ENCODE results near the gene ARR3. TPM values are rescaled to one million over a fixed set of nuclear protein-coding genes. Genes with fewer than 3 reads are reported as not detected.

ARR3 gene
- total RNA-seq, 1 experiment from 2014 or later, result not detected

DNA sequence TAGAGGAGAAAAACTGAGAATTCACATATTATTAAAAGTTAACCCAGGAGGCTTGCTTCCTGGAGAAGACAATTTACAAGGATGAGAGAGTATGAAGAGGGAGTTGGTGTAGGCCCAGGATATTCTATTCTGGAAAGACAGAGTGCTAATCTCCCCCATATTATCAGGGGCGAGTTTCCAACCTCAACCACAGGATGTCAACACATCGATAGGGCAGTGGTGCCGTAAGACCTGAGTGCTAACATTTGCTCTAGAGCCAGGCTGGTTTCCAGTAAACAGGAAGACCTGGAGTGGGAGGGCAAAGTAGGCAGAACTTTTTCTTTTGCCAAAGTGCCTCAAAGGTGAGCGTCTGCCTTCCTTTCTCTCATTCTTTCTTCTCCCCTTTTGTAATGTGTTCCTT, 36.5 kb upstream of the ARR3 start (continued):
- TF ChIP-seq, protein P1, sequence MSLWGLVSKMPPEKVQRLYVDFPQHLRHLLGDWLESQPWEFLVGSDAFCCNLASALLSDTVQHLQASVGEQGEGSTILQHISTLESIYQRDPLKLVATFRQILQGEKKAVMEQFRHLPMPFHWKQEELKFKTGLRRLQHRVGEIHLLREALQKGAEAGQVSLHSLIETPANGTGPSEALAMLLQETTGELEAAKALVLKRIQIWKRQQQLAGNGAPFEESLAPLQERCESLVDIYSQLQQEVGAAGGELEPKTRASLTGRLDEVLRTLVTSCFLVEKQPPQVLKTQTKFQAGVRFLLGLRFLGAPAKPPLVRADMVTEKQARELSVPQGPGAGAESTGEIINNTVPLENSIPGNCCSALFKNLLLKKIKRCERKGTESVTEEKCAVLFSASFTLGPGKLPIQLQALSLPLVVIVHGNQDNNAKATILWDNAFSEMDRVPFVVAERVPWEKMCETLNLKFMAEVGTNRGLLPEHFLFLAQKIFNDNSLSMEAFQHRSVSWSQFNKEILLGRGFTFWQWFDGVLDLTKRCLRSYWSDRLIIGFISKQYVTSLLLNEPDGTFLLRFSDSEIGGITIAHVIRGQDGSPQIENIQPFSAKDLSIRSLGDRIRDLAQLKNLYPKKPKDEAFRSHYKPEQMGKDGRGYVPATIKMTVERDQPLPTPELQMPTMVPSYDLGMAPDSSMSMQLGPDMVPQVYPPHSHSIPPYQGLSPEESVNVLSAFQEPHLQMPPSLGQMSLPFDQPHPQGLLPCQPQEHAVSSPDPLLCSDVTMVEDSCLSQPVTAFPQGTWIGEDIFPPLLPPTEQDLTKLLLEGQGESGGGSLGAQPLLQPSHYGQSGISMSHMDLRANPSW (CRISPR knock-in tag; conservative IDR thresholded peaks at IDR 0.05; ENCODE audit: low read depth), result no peak
- TF ChIP-seq NR3C1 (CRISPR knock-in tag; conservative IDR thresholded peaks at IDR 0.05; ENCODE audit: low read depth) (no peak), EMX1 (CRISPR knock-in tag; IDR thresholded peaks at IDR 0.05) (no peak), ZNF396 (CRISPR knock-in tag; IDR thresholded peaks at IDR 0.05; ENCODE audit: borderline replicate concordance) (no peak)
- TF ChIP-seq, protein P2, sequence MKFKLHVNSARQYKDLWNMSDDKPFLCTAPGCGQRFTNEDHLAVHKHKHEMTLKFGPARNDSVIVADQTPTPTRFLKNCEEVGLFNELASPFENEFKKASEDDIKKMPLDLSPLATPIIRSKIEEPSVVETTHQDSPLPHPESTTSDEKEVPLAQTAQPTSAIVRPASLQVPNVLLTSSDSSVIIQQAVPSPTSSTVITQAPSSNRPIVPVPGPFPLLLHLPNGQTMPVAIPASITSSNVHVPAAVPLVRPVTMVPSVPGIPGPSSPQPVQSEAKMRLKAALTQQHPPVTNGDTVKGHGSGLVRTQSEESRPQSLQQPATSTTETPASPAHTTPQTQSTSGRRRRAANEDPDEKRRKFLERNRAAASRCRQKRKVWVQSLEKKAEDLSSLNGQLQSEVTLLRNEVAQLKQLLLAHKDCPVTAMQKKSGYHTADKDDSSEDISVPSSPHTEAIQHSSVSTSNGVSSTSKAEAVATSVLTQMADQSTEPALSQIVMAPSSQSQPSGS (CRISPR knock-in tag; IDR thresholded peaks at IDR 0.05; ENCODE audit: borderline replicate concordance, low read depth), result no peak
- TF ChIP-seq, protein P3, sequence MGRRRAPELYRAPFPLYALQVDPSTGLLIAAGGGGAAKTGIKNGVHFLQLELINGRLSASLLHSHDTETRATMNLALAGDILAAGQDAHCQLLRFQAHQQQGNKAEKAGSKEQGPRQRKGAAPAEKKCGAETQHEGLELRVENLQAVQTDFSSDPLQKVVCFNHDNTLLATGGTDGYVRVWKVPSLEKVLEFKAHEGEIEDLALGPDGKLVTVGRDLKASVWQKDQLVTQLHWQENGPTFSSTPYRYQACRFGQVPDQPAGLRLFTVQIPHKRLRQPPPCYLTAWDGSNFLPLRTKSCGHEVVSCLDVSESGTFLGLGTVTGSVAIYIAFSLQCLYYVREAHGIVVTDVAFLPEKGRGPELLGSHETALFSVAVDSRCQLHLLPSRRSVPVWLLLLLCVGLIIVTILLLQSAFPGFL (CRISPR knock-in tag; IDR thresholded peaks at IDR 0.05; ENCODE audit: borderline replicate concordance), result no peak
- TF ChIP-seq, protein P4, sequence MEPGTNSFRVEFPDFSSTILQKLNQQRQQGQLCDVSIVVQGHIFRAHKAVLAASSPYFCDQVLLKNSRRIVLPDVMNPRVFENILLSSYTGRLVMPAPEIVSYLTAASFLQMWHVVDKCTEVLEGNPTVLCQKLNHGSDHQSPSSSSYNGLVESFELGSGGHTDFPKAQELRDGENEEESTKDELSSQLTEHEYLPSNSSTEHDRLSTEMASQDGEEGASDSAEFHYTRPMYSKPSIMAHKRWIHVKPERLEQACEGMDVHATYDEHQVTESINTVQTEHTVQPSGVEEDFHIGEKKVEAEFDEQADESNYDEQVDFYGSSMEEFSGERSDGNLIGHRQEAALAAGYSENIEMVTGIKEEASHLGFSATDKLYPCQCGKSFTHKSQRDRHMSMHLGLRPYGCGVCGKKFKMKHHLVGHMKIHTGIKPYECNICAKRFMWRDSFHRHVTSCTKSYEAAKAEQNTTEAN (CRISPR knock-in tag; IDR thresholded peaks at IDR 0.05), result no peak
- TF ChIP-seq, protein P5, sequence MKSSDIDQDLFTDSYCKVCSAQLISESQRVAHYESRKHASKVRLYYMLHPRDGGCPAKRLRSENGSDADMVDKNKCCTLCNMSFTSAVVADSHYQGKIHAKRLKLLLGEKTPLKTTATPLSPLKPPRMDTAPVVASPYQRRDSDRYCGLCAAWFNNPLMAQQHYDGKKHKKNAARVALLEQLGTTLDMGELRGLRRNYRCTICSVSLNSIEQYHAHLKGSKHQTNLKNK (CRISPR knock-in tag; IDR thresholded peaks at IDR 0.05), result no peak

DNA sequence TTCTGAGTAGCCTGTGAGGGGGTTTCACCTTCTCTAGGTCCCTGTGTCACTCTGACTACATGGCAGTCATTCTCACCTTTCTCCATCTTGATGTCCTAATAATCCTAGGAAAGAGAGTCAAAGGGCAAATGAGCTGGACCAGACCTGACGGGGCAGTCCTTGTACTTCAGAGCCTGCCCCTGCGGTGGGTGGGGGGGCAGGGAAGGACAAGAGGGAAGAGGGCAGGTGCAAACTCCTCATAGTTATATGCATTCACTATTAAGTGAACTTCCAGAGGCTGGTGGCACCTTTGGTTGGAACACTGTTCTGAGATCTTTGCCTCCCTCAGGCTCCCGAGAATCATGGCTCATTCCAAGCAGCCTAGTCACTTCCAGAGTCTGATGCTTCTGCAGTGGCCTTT, 33.8 kb upstream of the ARR3 start, which contains the start of gene AWAT1:
TSS of gene AWAT1 (plus strand) at position 301 of the 400 bp plus-strand sequence. CDS start at position 342, 41 bp downstream.
- Mint-ChIP-seq H3K4me1 (peaks cover 2% of the 10 kb centered on the region; the same call in 1 of the 2 replicates), H3K27me3 (ENCODE audit: low read depth) (no peaks in the 10 kb centered on the region; the same call in 1 of the 2 replicates), H3K27ac (no peak within 1 kb of the TSS), H3K36me3 (no peaks in the 10 kb centered on the region), H3K9me3 (no peaks in the 10 kb centered on the region), H3K4me3 (no peak within 1 kb of the TSS)
- CTCF ChIA-PET, result no interaction called here
- ATAC-seq (no peak), DNase-seq (ENCODE audit: low spot score) (no peak)
- no peak for TF ChIP-seq SOX15 (CRISPR knock-in tag; IDR thresholded peaks at IDR 0.05)
- no peak for TF ChIP-seq CREM (CRISPR knock-in tag; IDR thresholded peaks at IDR 0.05)
- TF ChIP-seq, protein P6, sequence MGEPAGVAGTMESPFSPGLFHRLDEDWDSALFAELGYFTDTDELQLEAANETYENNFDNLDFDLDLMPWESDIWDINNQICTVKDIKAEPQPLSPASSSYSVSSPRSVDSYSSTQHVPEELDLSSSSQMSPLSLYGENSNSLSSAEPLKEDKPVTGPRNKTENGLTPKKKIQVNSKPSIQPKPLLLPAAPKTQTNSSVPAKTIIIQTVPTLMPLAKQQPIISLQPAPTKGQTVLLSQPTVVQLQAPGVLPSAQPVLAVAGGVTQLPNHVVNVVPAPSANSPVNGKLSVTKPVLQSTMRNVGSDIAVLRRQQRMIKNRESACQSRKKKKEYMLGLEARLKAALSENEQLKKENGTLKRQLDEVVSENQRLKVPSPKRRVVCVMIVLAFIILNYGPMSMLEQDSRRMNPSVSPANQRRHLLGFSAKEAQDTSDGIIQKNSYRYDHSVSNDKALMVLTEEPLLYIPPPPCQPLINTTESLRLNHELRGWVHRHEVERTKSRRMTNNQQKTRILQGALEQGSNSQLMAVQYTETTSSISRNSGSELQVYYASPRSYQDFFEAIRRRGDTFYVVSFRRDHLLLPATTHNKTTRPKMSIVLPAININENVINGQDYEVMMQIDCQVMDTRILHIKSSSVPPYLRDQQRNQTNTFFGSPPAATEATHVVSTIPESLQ (CRISPR knock-in tag; IDR thresholded peaks at IDR 0.05), result no peak
- no peak for TF ChIP-seq ZNF396 (CRISPR knock-in tag; IDR thresholded peaks at IDR 0.05; ENCODE audit: borderline replicate concordance)
- TF ChIP-seq RORB (CRISPR knock-in tag; IDR thresholded peaks at IDR 0.05), result no peak
- no peak for TF ChIP-seq ZNF121 (CRISPR knock-in tag; IDR thresholded peaks at IDR 0.05)
- TF ChIP-seq HMGA2 (CRISPR knock-in tag; IDR thresholded peaks at IDR 0.05), result no peak
- no peak for TF ChIP-seq TP53 (CRISPR knock-in tag; IDR thresholded peaks at IDR 0.05)
- no peak for TF ChIP-seq SMAD4 (CRISPR knock-in tag; IDR thresholded peaks at IDR 0.05)
- TF ChIP-seq, protein P7, sequence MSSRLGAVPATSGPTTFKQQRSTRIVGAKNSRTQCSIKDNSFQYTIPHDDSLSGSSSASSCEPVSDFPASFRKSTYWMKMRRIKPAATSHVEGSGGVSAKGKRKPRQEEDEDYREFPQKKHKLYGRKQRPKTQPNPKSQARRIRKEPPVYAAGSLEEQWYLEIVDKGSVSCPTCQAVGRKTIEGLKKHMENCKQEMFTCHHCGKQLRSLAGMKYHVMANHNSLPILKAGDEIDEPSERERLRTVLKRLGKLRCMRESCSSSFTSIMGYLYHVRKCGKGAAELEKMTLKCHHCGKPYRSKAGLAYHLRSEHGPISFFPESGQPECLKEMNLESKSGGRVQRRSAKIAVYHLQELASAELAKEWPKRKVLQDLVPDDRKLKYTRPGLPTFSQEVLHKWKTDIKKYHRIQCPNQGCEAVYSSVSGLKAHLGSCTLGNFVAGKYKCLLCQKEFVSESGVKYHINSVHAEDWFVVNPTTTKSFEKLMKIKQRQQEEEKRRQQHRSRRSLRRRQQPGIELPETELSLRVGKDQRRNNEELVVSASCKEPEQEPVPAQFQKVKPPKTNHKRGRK (CRISPR knock-in tag; IDR thresholded peaks at IDR 0.05; ENCODE audit: borderline replicate concordance), result no peak
- TF ChIP-seq ZNF416 (CRISPR knock-in tag; IDR thresholded peaks at IDR 0.05), result no peak
- TF ChIP-seq, protein P8, sequence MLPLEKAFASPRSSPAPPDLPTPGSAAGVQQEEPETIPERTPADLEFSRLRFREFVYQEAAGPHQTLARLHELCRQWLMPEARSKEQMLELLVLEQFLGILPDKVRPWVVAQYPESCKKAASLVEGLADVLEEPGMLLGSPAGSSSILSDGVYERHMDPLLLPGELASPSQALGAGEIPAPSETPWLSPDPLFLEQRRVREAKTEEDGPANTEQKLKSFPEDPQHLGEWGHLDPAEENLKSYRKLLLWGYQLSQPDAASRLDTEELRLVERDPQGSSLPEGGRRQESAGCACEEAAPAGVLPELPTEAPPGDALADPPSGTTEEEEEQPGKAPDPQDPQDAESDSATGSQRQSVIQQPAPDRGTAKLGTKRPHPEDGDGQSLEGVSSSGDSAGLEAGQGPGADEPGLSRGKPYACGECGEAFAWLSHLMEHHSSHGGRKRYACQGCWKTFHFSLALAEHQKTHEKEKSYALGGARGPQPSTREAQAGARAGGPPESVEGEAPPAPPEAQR (CRISPR knock-in tag; IDR thresholded peaks at IDR 0.05), result no peak
- TF ChIP-seq, protein P2 (CRISPR knock-in tag; IDR thresholded peaks at IDR 0.05; ENCODE audit: borderline replicate concordance, low read depth), result no peak
- no peak for TF ChIP-seq TCF7 (CRISPR knock-in tag; IDR thresholded peaks at IDR 0.05; ENCODE audit: low read depth)
- TF ChIP-seq RELA (CRISPR knock-in tag; IDR thresholded peaks at IDR 0.05; ENCODE audit: borderline replicate concordance), result no peak
- TF ChIP-seq ZNF317 (CRISPR knock-in tag; IDR thresholded peaks at IDR 0.05; ENCODE audit: borderline replicate concordance, low read depth), result no peak
- POLR2A ChIA-PET, result no interaction called here

All from WTC11 (cell line).